BJ (cell line): ENCODE measurements around the gene C3AR1. TPM values are rescaled to one million over a fixed set of nuclear protein-coding genes. Genes with fewer than 3 reads are reported as not detected.
"Not testable (repeated sequence)": the region's sequence is repeated elsewhere in the genome, so short reads cannot be mapped to it uniquely, and the experiment has no call there.

Source experiments
- CTCF ChIA-PET: fragments of 350-600 bp; formaldehyde crosslinking; extraction: SDS; loops from one replicate; lab custom pipeline; 2021; ENCODE audit warnings: antibody characterized with exemption, inconsistent platforms; lab: Yijun Ruan, JAX
- POLR2A ChIA-PET: fragments of 300-600 bp; sonication (Branson Sonifier 250); formaldehyde crosslinking; extraction: SDS; loops from one replicate; lab custom pipeline; 2021; ENCODE audit warnings: antibody characterized with exemption; lab: Charles Lee
- DNase-seq: peaks from one replicate; pipeline ENCODE4 v3.0.0-alpha.2; 2011; ENCODE audit warnings: low read depth
- H3K27me3 ChIP-seq: 2 replicates; pipeline ENCODE4 v1.6.0; 2011; ENCODE audit warnings: low read length; ENCODE audit not compliant: control insufficient read depth, insufficient read depth
- H3K36me3 ChIP-seq: 2 replicates; pipeline ENCODE4 v1.5.1; 2011; ENCODE audit warnings: low read length; ENCODE audit not compliant: control insufficient read depth, insufficient read depth
- H3K4me3 ChIP-seq: 2 replicates; pipeline ENCODE4 v1.5.1; 2011; ENCODE audit warnings: low read depth, mild to moderate bottlenecking, control low read depth, low read length
- CTCF ChIP-seq: IDR thresholded peaks from 2 replicates; pipeline ENCODE4 v1.5.1; 2011; ENCODE audit warnings: low read depth, mild to moderate bottlenecking, control low read depth, inconsistent platforms, low read length, moderate library complexity; ENCODE audit not compliant: insufficient read depth
- polyA plus RNA-seq: library from polyadenylated mRNA; depleted of rRNA; stranded (reverse); fragments of >200 nt; gene quantifications from 2 replicates; pipeline ENCODE4 v1.2.3, GENCODE V29; 2011

The C3AR1 gene
- polyA plus RNA-seq, 1 experiment, result 0.11 TPM

DNA sequence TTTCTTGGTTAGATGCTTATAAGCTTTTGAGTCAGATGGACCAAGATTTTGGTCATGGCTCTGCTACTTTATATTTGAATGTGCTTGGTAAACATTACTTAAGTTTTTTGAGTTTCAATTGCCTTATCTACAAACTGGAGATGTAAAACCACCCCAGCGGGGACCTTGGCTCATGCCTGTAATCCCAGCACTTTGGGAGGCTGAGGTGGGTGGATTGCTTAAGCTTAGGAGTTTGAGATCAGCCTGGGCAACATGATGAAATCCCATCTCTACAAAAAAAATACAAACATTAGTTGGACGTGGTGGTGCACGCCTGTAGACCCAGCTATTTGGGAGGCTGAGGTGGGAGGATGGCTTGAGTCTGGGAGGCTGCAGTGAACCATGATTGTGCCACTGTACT lies 27.1 kb upstream of the C3AR1 start:
- peaks cover 14% of the 10 kb centered on the region for H3K36me3 ChIP-seq
- no peak for TF ChIP-seq CTCF
- CTCF ChIA-PET, result no interaction called here
- H3K27me3 ChIP-seq, result no peaks in the 10 kb centered on the region
- no peak overlapping the region for H3K4me3 ChIP-seq
- no peak for DNase-seq
- POLR2A ChIA-PET, result no interaction called here

- no peak for DNase-seq
- ChIA-PET POLR2A (no interaction called here), CTCF (no interaction called here)
- H3K4me3 ChIP-seq, result no peak overlapping the region
- no peaks in the 10 kb centered on the region for H3K27me3 ChIP-seq
- peaks cover 13% of the 10 kb centered on the region for H3K36me3 ChIP-seq
- no peak for TF ChIP-seq CTCF
These were observed 23.6 kb upstream of the C3AR1 start for GRCh38 chr12:8089716-8090115.

DNA sequence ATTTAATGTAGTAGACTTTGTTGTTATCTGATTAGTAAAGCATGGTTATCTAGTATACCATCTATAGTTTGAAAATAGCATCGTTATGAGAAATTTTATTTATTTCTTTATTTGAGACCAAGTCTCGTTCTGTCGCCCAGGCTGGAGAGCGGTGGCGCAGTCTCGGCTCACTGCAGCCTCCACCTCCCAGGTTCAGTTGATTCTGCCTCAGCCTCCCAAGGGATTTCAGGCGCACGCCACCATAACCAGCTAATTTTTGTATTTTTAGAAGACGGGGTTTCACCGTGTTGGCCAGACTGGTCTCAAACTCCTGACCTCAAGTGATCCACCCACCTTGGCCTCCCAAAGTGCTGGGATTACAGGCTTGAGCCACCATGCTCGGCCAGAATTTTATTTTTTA lies 23.1 kb upstream of the C3AR1 start:
- POLR2A ChIA-PET, H3K27me3 ChIP-seq, H3K4me3 ChIP-seq, DNase-seq: not testable (repeated sequence)
- CTCF ChIA-PET, result interaction anchor here (1.2 kb wide), 1 partner anchor 8 kb away, joined by 3 read pairs; no protein-coding TSS in a partner anchor
- peaks cover 13% of the 10 kb centered on the region for H3K36me3 ChIP-seq

- ChIA-PET CTCF (interaction anchor here (1.2 kb wide), 1 partner anchor 9 kb away, joined by 3 read pairs; no protein-coding TSS in a partner anchor), POLR2A (no interaction called here)
- no peak for DNase-seq
- Histone ChIP-seq H3K27me3 (no peaks in the 10 kb centered on the region), H3K4me3 (no peak overlapping the region), H3K36me3 (peaks cover 13% of the 10 kb centered on the region)
- TF ChIP-seq CTCF, result no peak
These were observed 22.4 kb upstream of the C3AR1 start for GRCh38 chr12:8088574-8088973.

- Histone ChIP-seq H3K36me3 (peaks cover 11% of the 10 kb centered on the region), H3K27me3 (no peaks in the 10 kb centered on the region), H3K4me3 (no peak overlapping the region)
- ChIA-PET CTCF (no interaction called here), POLR2A (no interaction called here)
- TF ChIP-seq CTCF, result no peak
- DNase-seq, result no peak
These were observed 21.5 kb upstream of the C3AR1 start for GRCh38 chr12:8087666-8088065.

- H3K27me3 ChIP-seq, DNase-seq, H3K36me3 ChIP-seq, POLR2A ChIA-PET, H3K4me3 ChIP-seq, CTCF ChIA-PET: not testable (repeated sequence)
These were observed 18.2 kb upstream of the C3AR1 start for GRCh38 chr12:8084351-8084750.
